Measurements from ENCODE around the gene SH2D3C.

The SH2D3C gene

GRCh38 chr9:127770905-127771569, 7.4 kb downstream of the SH2D3C start:
- H3K27ac ChIP-seq = peak overlapping the region; percentile 62
- H3K79me2 ChIP-seq = no peaks in the 10 kb centered on the region
- H2AFZ ChIP-seq = peak overlapping the region; percentile 66
- no peaks in the 10 kb centered on the region for H3K36me3 ChIP-seq (ENCODE audit: control insufficient read depth, insufficient read depth, low read length)
- no peaks in the 10 kb centered on the region for H3K9me3 ChIP-seq (ENCODE audit: control insufficient read depth, low read length)
- TF ChIP-seq, protein P1, sequence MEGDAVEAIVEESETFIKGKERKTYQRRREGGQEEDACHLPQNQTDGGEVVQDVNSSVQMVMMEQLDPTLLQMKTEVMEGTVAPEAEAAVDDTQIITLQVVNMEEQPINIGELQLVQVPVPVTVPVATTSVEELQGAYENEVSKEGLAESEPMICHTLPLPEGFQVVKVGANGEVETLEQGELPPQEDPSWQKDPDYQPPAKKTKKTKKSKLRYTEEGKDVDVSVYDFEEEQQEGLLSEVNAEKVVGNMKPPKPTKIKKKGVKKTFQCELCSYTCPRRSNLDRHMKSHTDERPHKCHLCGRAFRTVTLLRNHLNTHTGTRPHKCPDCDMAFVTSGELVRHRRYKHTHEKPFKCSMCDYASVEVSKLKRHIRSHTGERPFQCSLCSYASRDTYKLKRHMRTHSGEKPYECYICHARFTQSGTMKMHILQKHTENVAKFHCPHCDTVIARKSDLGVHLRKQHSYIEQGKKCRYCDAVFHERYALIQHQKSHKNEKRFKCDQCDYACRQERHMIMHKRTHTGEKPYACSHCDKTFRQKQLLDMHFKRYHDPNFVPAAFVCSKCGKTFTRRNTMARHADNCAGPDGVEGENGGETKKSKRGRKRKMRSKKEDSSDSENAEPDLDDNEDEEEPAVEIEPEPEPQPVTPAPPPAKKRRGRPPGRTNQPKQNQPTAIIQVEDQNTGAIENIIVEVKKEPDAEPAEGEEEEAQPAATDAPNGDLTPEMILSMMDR (IDR thresholded peaks at IDR 0.05) = no peak
- no peak overlapping the region for H3K9ac ChIP-seq
- no peaks in the 10 kb centered on the region for H3K4me1 ChIP-seq
- H3K4me2 ChIP-seq (ENCODE audit: low read length) = peak overlapping the region; percentile 74
- H3K4me3 ChIP-seq (ENCODE audit: low read depth, low read length) = peak overlapping the region; percentile 64
- H3K27me3 ChIP-seq (ENCODE audit: control insufficient read depth, insufficient read depth, low read length) = no peaks in the 10 kb centered on the region

DNA sequence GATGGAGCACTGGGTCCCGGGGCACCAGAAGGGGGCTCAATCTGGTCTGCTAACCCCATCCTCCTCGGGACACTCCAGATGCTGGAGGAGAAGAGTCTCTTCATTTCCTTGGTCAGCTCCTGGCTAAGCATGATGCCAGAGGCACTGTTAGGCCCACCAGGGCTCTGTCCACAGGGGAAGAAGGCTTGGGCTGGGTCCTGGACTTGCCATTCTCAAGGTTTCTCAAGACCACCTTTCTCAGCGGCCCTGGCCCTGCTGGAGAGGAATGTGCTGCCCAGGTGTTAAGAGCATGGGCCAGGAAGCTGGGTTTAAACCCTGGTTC, 7.9 kb downstream of the SH2D3C start:
- Histone ChIP-seq H3K9me3 (ENCODE audit: control insufficient read depth, low read length) (no peaks in the 10 kb centered on the region), H3K79me2 (no peaks in the 10 kb centered on the region), H2AFZ (peak overlapping the region; percentile 66), H3K4me3 (ENCODE audit: low read depth, low read length) (peak overlapping the region; percentile 64), H3K4me1 (no peaks in the 10 kb centered on the region), H3K9ac (no peak overlapping the region), H3K27ac (peak overlapping the region; percentile 62), H3K36me3 (ENCODE audit: control insufficient read depth, insufficient read depth, low read length) (no peaks in the 10 kb centered on the region), H3K27me3 (ENCODE audit: control insufficient read depth, insufficient read depth, low read length) (no peaks in the 10 kb centered on the region), H3K4me2 (ENCODE audit: low read length) (peak overlapping the region; percentile 74)
- TF ChIP-seq, protein P1 (IDR thresholded peaks at IDR 0.05) = no peak

GRCh38 chr9:127769929-127770582, 8.4 kb downstream of the SH2D3C start:
- Histone ChIP-seq H2AFZ (no peak overlapping the region), H3K9ac (no peak overlapping the region)
- TF ChIP-seq, protein P1 (IDR thresholded peaks at IDR 0.05) = no peak

DNA sequence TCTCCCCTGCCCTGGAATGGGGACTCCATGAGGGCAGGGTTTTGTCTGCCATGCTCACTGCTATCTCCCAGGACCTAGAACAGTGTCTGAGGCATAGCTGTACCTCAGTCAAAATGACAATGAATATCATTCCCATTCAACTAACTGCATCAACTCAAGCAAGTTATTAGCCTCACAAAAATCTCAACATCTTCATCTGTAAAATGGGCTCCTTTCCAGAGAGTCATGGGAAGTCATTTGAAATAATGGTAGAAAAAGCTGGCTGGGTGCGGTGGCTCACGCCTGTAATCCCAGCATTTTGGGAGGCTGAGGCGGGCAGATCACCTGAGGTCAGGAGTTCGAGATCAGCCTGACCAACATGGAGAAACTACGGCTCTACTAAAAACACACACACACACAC, 9.4 kb downstream of the SH2D3C start:
- peak overlapping the region; percentile 65 for H3K27ac ChIP-seq
- no peak overlapping the region for H3K4me3 ChIP-seq (ENCODE audit: low read depth, low read length)
- peak overlapping the region; percentile 26 for H3K4me2 ChIP-seq (ENCODE audit: low read length)
- TF ChIP-seq, protein P1 (IDR thresholded peaks at IDR 0.05) = no peak
- H3K36me3 ChIP-seq (ENCODE audit: control insufficient read depth, insufficient read depth, low read length) = no peaks in the 10 kb centered on the region
- no peaks in the 10 kb centered on the region for H3K9me3 ChIP-seq (ENCODE audit: control insufficient read depth, low read length)
- no peaks in the 10 kb centered on the region for H3K27me3 ChIP-seq (ENCODE audit: control insufficient read depth, insufficient read depth, low read length)
- H3K79me2 ChIP-seq = no peaks in the 10 kb centered on the region
- H3K9ac ChIP-seq = no peak overlapping the region
- no peaks in the 10 kb centered on the region for H3K4me1 ChIP-seq
- no peak overlapping the region for H2AFZ ChIP-seq

More at GRCh38 chr9:127769929-127770582, 8.4 kb downstream of the SH2D3C start:
- peak overlapping the region; percentile 64 for H3K4me3 ChIP-seq (ENCODE audit: low read depth, low read length)
- peak overlapping the region; percentile 62 for H3K27ac ChIP-seq
- H3K27me3 ChIP-seq (ENCODE audit: control insufficient read depth, insufficient read depth, low read length) = no peaks in the 10 kb centered on the region
- no peaks in the 10 kb centered on the region for H3K4me1 ChIP-seq
- H3K4me2 ChIP-seq (ENCODE audit: low read length) = peak overlapping the region; percentile 74
- H3K36me3 ChIP-seq (ENCODE audit: control insufficient read depth, insufficient read depth, low read length) = no peaks in the 10 kb centered on the region
- no peaks in the 10 kb centered on the region for H3K79me2 ChIP-seq
- H3K9me3 ChIP-seq (ENCODE audit: control insufficient read depth, low read length) = no peaks in the 10 kb centered on the region
